Type B pancreatic cell (in vitro differentiated cells): ENCODE data around the gene SPARC. TPM values are rescaled to one million over a fixed set of nuclear protein-coding genes. Genes with fewer than 3 reads are reported as not detected.

ENCODE experiments used
- DNase-seq: peaks from one replicate; pipeline ENCODE4 v3.0.0; 2021; ENCODE audit warnings: mixed read lengths; ENCODE audit not compliant: unreplicated experiment; ENCODE audit errors: extremely low spot score
- H3K27ac Mint-ChIP-seq: 2 replicates; pipeline ENCODE4 v1.8.0; 2021; ENCODE audit warnings: mild to moderate bottlenecking, mixed read lengths
- H3K27me3 Mint-ChIP-seq: 2 replicates; pipeline ENCODE4 v1.8.0; 2021; ENCODE audit warnings: mixed read lengths
- H3K36me3 Mint-ChIP-seq: 2 replicates; pipeline ENCODE4 v1.8.0; 2021; ENCODE audit warnings: mixed read lengths
- H3K4me1 Mint-ChIP-seq: one replicate; pipeline ENCODE4 v1.8.0; 2021; ENCODE audit warnings: mixed read lengths; ENCODE audit not compliant: unreplicated experiment
- H3K4me3 Mint-ChIP-seq: 2 replicates; pipeline ENCODE4 v1.8.0; 2021; ENCODE audit warnings: mild to moderate bottlenecking, mixed read lengths
- H3K9me3 Mint-ChIP-seq: 2 replicates; pipeline ENCODE4 v1.8.0; 2021; ENCODE audit warnings: mixed read lengths
- CTCF ChIP-seq: fragments of 200-600 bp; sonication (generic); conservative IDR thresholded peaks from 2 replicates; pipeline ENCODE4 v1.5.0; 2021; ENCODE audit warnings: antibody characterized with exemption, mild to moderate bottlenecking
- total RNA-seq: library from RNA; stranded (reverse); gene quantifications from 2 replicates; pipeline ENCODE4 v1.2.1, GENCODE V29; 2021; ENCODE audit warnings: low replicate concordance

SPARC gene
- total RNA-seq, 1 donor from 2014 or later = 973 TPM

- Mint-ChIP-seq H3K4me3 (no peak overlapping the region), H3K9me3 (peaks cover 1% of the 10 kb centered on the region), H3K27ac (no peak overlapping the region), H3K36me3 (peaks cover 1% of the 10 kb centered on the region), H3K4me1 (peaks cover 4% of the 10 kb centered on the region), H3K27me3 (no peaks in the 10 kb centered on the region)
- TF ChIP-seq CTCF = no peak
- no peak for DNase-seq
Measured at GRCh38 chr5:151724360-151724759, 37.6 kb upstream of the SPARC start.

- no peak for DNase-seq
- no peaks in the 10 kb centered on the region for H3K36me3 Mint-ChIP-seq
- peaks cover 4% of the 10 kb centered on the region for H3K4me1 Mint-ChIP-seq
- no peak overlapping the region for H3K27ac Mint-ChIP-seq
- no peak for TF ChIP-seq CTCF
- no peaks in the 10 kb centered on the region for H3K9me3 Mint-ChIP-seq
- no peak overlapping the region for H3K4me3 Mint-ChIP-seq
- H3K27me3 Mint-ChIP-seq = no peaks in the 10 kb centered on the region
Measured at GRCh38 chr5:151722546-151722945, 35.8 kb upstream of the SPARC start.

- Mint-ChIP-seq H3K4me1 (peaks cover 4% of the 10 kb centered on the region), H3K36me3 (no peaks in the 10 kb centered on the region), H3K9me3 (no peaks in the 10 kb centered on the region), H3K4me3 (no peak overlapping the region), H3K27me3 (no peaks in the 10 kb centered on the region), H3K27ac (no peak overlapping the region)
- no peak for DNase-seq
- no peak for TF ChIP-seq CTCF
Measured at GRCh38 chr5:151721812-151722391, 35.2 kb upstream of the SPARC start.

- no peaks in the 10 kb centered on the region for H3K9me3 Mint-ChIP-seq
- H3K27ac Mint-ChIP-seq = no peak overlapping the region
- no peak for TF ChIP-seq CTCF
- H3K4me3 Mint-ChIP-seq = no peak overlapping the region
- no peaks in the 10 kb centered on the region for H3K36me3 Mint-ChIP-seq
- DNase-seq = no peak
- H3K27me3 Mint-ChIP-seq = no peaks in the 10 kb centered on the region
- H3K4me1 Mint-ChIP-seq = peaks cover 4% of the 10 kb centered on the region
Measured at GRCh38 chr5:151721087-151721646, 34.5 kb upstream of the SPARC start.

GRCh38 chr5:151720215-151720614, 33.5 kb upstream of the SPARC start:
- Mint-ChIP-seq H3K36me3 (no peaks in the 10 kb centered on the region), H3K27ac (no peak overlapping the region), H3K27me3 (no peaks in the 10 kb centered on the region), H3K4me3 (no peak overlapping the region), H3K4me1 (peaks cover 4% of the 10 kb centered on the region), H3K9me3 (no peaks in the 10 kb centered on the region)
- DNase-seq = no peak
- TF ChIP-seq CTCF = no peak
